ENCODE measurements around the gene ARHGAP22.
A peak's percentile ranks its signal among the peaks of the same experiment; 100 is the strongest.

The ARHGAP22 gene

GRCh38 chr10:48605786-48606529, 1.1 kb upstream of the ARHGAP22 start:
- no peak for DNase-seq

- DNase-seq: no peak
These were observed 558 bp downstream of the ARHGAP22 start for GRCh38 chr10:48604039-48604990.

- DNase-seq: peak; percentile 47
These were observed 1.3 kb downstream of the ARHGAP22 start for GRCh38 chr10:48603421-48604038.

GRCh38 chr10:48602401-48603135, 2.3 kb downstream of the ARHGAP22 start:
- no peak for DNase-seq

GRCh38 chr10:48601789-48602188, 3.1 kb downstream of the ARHGAP22 start:
- no peak for DNase-seq

- DNase-seq: no peak
These were observed 4.0 kb downstream of the ARHGAP22 start for GRCh38 chr10:48600645-48601505.

GRCh38 chr10:48599830-48600134, 5.1 kb downstream of the ARHGAP22 start:
- peak; percentile 73 for DNase-seq

GRCh38 chr10:48598936-48599829, 5.7 kb downstream of the ARHGAP22 start:
- no peak for DNase-seq

- peak; percentile 91 for DNase-seq
These were observed 6.5 kb downstream of the ARHGAP22 start for GRCh38 chr10:48598243-48598935.

GRCh38 chr10:48595539-48595932, 9.3 kb downstream of the ARHGAP22 start:
- DNase-seq: no peak

- peak; percentile 94 for DNase-seq
These were observed 9.9 kb downstream of the ARHGAP22 start for GRCh38 chr10:48594803-48595538.

- DNase-seq: peak; percentile 42
These were observed 10.5 kb downstream of the ARHGAP22 start for GRCh38 chr10:48594371-48594770.

GRCh38 chr10:48592346-48592745, 12.5 kb downstream of the ARHGAP22 start:
- DNase-seq: no peak

GRCh38 chr10:48590945-48591344, 13.9 kb downstream of the ARHGAP22 start:
- no peak for DNase-seq

- DNase-seq: peak; percentile 53
These were observed 15.6 kb downstream of the ARHGAP22 start for GRCh38 chr10:48589266-48589665.

- DNase-seq: no peak
These were observed 17.1 kb downstream of the ARHGAP22 start for GRCh38 chr10:48587819-48588218.

- DNase-seq: no peak
These were observed 17.8 kb downstream of the ARHGAP22 start for GRCh38 chr10:48587101-48587500.

- DNase-seq: no peak
These were observed 21.9 kb downstream of the ARHGAP22 start for GRCh38 chr10:48582970-48583369.

GRCh38 chr10:48580236-48580635, 24.6 kb downstream of the ARHGAP22 start:
- DNase-seq: no peak
